Stimulated activated CD4-positive, alpha-beta T cell treated with anti-CD3 and anti-CD28 coated beads, Interleukin-4, amount 100 ng/mL, for 4 hours (primary cell): ENCODE data around the gene STIM2.
"Not testable (repeated sequence)": the region's sequence is repeated elsewhere in the genome, so short reads cannot be mapped to it uniquely, and the experiment has no call there.

Source experiments
- DNase-seq, 2 experiments: peaks; one replicate each; pipeline ENCODE4 v3.0.0-alpha.2; 2020

The STIM2 gene

GRCh38 chr4:26958925-26959653 lies 98.4 kb downstream of the STIM2 start:
- no peak for DNase-seq

- no peak for DNase-seq
These were observed 99.0 kb downstream of the STIM2 start for GRCh38 chr4:26959654-26960047.

GRCh38 chr4:26962720-26963119 lies 102.1 kb downstream of the STIM2 start:
- DNase-seq: no peak

- no peak for DNase-seq
These were observed 103.9 kb downstream of the STIM2 start for GRCh38 chr4:26964512-26964911.

GRCh38 chr4:26964994-26965393 lies 104.4 kb downstream of the STIM2 start:
- no peak for DNase-seq

- not testable (repeated sequence) for DNase-seq
These were observed 115.0 kb downstream of the STIM2 start for GRCh38 chr4:26975464-26976181.

- DNase-seq: no peak
These were observed 117.9 kb downstream of the STIM2 start for GRCh38 chr4:26978387-26979053.

- DNase-seq: no peak
These were observed 124.3 kb downstream of the STIM2 start for GRCh38 chr4:26984896-26985295.

- peak in 1 of 2 experiments; percentile 24 for DNase-seq
These were observed 125.2 kb downstream of the STIM2 start for GRCh38 chr4:26985873-26986272.

- no peak for DNase-seq
These were observed 126.5 kb downstream of the STIM2 start for GRCh38 chr4:26987191-26987590.

- DNase-seq: no peak
These were observed 130.4 kb downstream of the STIM2 start for GRCh38 chr4:26991057-26991456.

GRCh38 chr4:26992657-26993361 lies 132.2 kb downstream of the STIM2 start:
- no peak for DNase-seq

GRCh38 chr4:26993539-26993938 lies 132.9 kb downstream of the STIM2 start:
- no peak for DNase-seq

- DNase-seq: no peak
These were observed 133.3 kb downstream of the STIM2 start for GRCh38 chr4:26993967-26994366.

GRCh38 chr4:26995316-26995715 lies 134.7 kb downstream of the STIM2 start:
- DNase-seq: no peak

GRCh38 chr4:26996745-26997144 lies 136.1 kb downstream of the STIM2 start:
- no peak for DNase-seq

- no peak for DNase-seq
These were observed 139.0 kb downstream of the STIM2 start for GRCh38 chr4:26999689-27000088.

GRCh38 chr4:27000122-27000521 lies 139.5 kb downstream of the STIM2 start:
- DNase-seq: no peak

- DNase-seq: no peak
These were observed 140.2 kb downstream of the STIM2 start for GRCh38 chr4:27000820-27001219.

GRCh38 chr4:27001398-27002164 lies 140.9 kb downstream of the STIM2 start:
- DNase-seq: no peak

GRCh38 chr4:27003642-27004113 lies 143.0 kb downstream of the STIM2 start:
- DNase-seq: no peak

- no peak for DNase-seq
These were observed 144.9 kb downstream of the STIM2 start for GRCh38 chr4:27005501-27005900.
